NOMO-1 treated with dmso at 0.1 percent for 144 hours (cell line): ENCODE data around the gene CTH.
"Not testable (repeated sequence)": the region's sequence is repeated elsewhere in the genome, so short reads cannot be mapped to it uniquely, and the experiment has no call there.

Experiments used
- DNase-seq: peaks from one replicate; lab custom pipeline; 2025; ENCODE audit not compliant: unreplicated experiment; lab: John Stamatoyannopoulos, UW

CTH gene

DNA sequence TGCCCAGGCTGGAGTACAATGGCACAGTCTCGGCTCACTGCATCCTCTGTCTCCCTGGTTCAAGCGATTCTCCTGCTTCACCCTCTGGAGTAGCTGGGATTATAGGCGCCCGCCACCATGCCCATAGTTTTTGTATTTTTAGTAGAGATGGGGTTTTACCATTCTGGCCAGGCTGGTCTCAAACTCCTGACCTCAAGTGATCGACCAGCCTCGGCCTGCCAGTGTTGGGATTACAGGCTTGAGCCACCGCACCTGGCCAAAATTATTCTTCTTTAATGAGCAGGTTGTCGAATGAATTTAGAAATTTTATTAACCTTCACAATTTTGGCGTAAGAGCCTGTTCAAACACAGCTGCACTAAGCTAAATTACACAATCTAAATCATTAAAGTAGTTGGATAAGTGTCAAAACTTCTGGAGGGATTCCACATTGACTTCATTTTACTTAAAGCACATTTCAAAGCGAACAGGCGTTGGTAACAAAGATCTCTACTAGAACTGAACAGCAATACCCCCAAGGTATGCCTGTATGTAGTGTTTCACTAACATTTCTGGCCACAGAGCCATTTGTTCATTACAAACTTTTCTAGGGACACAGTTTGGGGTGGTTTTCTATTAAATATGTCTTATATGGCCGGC lies 5.2 kb upstream of the CTH start:
- DNase-seq = no peak

DNA sequence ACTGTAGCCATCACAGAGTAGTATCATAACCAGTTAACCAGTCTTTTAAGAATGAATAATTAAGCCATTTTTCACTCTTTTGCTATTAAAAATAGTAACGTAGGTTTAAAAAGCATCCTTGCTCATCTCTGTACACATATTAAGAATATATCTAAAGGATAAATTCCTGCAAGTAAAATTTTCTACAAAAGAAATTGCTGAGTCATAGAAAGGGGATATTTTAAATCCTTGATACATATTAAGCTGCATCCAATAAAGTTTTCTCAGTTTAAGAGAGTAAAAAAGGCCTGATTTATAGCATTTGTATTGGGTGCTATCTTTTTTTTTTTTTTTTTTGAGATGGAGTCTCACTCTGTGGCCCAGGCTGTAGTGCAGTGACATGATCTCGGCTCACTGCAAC lies 1.9 kb upstream of the CTH start:
- DNase-seq = no peak

DNA sequence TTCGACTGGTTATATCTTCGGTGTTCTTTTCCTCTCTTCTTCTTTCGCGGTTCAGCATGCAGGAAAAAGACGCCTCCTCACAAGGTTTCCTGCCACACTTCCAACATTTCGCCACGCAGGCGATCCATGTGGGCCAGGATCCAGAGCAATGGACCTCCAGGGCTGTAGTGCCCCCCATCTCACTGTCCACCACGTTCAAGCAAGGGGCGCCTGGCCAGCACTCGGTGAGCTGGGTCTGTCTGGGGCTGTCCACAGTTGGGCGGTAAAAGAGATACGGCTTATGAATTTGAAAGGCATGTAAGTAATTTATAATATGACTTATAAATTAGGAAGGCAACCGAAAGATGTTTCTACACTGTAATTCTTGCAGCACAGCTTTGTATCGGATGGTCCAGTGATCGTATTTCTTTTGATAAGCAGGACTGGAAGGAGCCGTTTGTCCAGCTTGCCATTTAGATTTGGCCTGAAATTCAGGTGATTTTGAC lies 334 bp downstream of the CTH start:
- peak; percentile 9 for DNase-seq

DNA sequence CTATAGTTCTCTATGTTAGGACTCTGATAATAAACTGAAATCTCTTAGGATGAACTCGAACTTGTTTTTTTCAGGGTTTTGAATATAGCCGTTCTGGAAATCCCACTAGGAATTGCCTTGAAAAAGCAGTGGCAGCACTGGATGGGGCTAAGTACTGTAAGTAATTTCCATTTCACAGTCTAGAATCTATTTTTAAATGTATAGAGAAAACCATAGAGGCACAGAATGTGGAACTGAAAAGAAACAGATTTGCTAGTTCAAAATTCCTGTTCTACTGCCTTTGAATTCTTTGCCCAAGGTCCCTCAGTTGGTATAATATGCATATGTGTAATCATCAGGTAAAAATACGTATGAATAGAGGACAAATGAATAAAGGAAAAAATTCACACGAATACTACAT lies 4.8 kb downstream of the CTH start:
- no peak for DNase-seq

DNA sequence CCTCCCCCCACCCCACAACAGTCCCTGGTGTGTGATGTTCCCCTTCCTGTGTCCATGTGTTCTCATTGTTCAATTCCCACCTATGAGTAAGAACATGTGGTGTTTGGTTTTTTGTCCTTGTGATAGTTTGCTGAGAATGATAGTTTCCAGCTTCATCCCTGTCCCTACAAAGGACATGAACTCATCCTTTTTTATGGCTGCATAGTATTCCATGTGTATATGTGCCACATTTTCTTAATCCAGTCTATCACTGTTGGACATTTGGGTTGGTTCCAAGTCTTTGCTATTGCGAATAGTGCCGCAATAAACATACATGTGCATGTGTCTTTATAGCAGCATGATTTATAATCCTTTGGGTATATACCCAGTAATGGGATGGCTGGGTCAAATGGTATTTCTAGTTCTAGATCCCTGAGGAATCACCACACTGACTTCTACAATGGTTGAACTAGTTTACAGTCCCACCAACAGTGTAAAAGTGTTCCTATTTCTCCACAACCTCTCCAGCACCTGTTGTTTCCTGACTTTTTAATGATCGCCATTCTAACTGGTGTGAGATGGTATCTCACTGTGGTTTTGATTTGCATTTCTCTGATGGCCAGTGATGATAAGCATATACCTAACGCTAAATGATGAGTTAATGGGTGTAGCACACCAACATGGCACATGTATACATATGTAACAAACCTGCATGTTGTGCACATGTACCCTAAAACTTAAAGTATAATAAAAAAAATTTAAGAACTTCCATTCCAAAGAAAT lies 8.1 kb downstream of the CTH start:
- not testable (repeated sequence) for DNase-seq

DNA sequence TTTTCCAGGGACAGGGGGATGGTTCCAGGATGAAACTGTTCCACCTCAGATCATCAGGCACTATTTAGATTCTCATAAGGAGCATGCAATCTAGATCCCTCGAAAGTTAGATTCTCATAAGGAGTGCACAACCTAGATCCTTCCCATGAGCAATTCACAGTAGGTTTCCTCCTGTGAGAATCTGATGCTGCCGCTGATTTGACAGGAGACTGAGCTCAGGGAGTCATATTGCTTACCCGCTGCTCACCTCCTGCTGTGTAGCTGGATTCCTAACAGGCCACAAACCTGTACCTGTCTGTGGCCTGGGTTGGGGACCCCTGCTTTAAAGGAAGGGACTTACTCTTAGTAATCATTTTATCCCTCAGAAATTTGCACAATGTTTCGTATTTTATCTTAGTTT lies 9.3 kb downstream of the CTH start:
- DNase-seq = no peak

DNA sequence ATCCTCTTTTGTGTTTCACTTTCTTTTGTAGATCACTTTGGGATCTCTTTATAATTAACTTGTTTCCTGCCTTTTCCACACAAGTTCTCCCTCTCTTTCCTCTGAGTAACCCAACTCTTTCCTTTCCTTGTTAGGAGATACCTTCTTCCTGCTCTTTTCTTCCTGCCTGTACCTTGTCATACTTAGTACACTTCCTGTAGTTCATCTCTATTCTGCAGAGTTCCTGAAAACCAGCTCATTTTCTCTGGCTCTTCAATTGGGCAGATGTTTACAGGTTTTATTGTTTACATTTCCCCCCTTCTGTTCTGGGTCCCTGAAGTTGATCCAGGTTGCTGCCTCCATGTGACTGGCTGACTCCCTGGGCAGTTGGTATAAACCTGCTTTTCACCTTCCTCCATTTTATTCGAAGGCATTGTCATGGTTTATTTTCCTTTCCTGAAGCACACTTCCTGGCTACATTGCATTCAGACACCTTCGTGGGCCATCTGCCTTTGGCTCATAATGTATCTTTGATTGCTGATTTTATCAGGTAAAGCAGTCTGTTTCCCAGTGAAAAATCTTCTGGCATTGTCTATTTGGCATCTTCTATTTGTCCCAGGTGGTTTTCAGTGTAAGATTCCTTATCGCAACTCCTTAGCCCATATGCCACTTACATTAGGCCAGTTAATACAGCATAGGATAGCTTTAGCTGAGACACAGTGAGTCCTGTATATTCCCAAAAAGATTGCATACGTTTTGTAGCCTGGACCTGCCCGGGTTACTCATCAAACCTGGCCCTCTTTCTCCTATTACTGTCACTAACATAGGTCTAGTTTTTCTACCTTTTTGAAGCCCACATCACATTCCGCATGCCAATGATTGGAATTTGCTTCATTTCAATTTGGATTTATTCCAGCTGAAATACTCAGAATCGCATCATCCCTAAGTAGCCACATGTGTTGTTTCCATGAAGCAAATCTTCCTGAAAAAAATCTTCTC lies 15.4 kb downstream of the CTH start:
- DNase-seq = no peak

DNA sequence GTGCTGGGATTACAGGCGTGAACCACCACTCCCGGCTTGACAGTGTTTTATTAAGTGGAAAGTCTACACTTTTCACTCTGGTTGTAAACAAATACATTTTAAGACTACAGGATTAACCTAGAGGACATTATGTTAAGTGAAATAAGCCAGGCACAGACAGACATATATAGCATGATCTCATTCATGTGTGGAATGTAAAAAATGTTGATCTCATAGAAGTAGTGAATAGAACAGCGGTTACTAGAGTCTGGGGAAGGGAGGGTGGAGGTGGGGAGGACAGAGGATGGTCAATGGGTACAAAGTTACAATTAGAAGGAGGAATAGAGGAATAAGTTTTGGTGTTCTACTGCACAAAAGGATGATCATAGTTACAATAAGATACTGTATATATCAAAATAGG lies 16.9 kb downstream of the CTH start:
- DNase-seq = no peak

DNA sequence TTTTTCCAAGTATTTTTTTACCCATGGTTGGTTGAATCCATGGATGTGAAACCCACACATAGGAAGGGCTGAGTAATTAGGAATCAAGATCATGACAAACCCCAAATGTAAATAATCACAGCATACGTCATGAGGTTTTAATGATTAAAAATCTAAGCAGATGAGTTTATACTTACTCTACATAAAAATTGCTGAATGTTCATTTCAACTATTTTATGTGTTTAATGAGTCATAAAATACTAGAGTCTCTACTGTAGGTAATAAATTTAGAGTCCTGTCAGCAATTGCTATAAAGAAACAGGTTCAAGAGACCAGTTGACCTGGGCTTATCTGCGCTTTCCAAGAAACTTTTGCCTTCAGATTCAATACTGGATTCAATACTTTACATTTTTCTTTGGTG lies 18.2 kb downstream of the CTH start:
- no peak for DNase-seq

DNA sequence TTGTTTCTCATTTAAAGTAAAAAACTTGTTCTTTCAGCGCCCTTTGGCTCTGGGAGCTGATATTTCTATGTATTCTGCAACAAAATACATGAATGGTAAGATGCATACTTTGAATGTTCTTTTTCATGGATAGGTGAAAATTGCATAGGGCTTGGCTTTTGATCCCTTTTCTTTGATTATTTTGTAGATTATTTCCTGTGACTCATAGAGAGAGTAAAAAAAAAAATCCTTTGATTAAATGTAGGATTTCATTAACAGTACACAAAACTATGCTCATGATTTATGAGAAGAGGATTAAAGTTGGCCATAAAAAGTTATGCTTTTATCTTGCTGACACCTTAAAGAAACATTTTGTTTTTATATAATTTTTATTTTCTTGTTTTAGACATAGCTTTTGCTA lies 18.7 kb downstream of the CTH start:
- DNase-seq = no peak

DNA sequence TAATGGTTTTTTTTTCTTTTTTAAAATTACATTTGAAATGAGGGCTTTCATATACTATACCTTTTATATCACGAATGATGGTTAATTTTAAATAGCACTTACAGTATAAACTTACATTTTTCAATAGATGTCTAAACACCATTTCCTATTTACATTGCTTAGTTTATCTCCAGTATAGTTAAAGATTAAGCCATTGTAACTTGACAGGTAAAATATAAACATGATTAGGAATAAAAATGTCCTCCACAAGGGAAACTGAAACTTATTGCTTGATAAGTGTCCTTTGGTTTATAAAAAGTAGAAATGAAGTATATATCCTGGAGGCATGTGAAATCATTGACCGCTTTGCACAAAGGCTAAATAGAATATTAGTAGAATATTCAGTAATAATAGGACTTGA lies 20.2 kb downstream of the CTH start:
- DNase-seq = no peak

DNA sequence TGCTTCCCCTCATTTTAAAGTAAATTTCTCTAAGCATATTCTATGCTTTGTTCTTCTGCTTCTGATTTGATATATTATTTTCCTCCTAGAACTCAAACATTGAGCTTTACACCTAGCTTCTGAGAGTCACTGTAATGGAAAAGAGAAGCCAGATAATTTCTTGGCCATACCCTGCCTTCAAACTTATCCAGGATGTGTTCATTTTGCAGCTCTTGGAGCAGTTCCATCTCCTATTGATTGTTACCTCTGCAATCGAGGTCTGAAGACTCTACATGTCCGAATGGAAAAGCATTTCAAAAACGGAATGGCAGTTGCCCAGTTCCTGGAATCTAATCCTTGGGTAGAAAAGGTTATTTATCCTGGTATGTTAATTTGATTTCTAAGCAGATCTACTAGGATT lies 20.8 kb downstream of the CTH start:
- no peak for DNase-seq

DNA sequence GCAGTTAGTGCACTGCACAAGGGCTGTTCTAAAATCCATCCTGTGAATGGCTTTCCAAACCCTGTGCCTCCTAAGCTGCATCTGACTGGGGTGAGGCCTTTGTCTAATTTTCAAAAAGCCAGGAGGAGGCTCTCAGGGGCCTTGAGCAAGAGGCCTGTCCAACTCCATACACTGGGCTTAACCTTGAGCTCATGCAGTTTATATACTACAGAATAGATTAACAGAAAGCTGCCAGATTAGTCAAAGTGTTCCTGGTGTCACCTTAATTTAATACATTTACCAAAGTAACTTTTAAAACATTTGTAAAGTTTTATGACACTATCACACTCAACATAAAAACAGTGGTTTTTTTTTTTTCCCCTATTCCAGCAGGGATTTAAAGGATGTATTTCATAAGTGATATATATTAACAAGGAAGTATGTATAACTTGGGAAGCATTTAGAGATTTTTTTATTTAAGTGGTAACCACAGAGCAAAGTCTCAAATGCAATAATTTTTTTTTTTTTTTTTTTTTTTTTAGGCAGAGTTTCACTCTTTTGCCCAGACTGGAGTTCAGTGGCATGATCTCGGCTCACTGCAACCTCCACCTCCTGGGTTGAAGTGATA lies 23.3 kb downstream of the CTH start:
- no peak for DNase-seq

DNA sequence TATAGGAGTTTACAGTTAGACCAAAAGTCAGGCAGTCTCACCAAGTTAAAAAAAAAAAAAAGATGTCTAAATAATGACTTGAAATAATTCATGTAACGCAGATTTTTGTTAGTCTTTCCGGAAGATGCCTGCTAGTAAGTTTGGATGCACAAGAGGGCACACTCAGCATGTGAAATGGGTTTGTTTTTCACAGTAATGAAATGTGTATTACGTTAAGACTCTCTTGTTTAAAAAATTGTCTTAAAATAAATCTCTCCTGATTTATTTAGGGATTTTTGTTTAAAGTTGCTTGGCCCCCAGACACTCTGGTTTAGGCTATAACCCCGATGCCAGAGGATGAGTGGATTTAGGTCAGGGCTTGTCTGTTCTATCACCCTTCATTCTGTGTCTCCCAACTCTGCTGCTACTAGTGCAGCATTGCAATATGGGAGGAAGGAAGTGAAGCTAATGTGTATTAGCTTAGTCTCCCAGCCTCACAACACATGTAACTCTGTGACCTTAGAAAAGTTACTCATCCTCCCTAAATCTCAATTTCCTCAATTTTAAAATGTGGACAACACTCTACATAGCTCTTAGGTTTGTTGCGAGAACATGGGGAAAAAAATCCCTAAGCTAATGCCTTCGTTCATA lies 25.7 kb downstream of the CTH start:
- no peak for DNase-seq

DNA sequence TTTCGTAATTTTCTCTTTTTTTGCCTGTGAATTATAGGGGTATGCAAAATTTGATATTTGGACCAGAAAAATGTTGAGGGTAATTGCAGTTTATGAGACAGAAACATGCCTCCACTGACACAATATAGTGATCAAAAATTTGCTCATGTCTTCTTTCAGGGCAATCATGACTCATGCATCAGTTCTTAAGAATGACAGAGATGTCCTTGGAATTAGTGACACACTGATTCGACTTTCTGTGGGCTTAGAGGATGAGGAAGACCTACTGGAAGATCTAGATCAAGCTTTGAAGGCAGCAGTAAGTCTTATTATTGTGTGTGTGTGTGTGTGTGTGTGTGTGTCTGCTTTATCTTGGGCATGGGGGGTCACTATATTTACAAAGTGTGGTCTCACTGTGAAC lies 27.5 kb downstream of the CTH start:
- DNase-seq = no peak

DNA sequence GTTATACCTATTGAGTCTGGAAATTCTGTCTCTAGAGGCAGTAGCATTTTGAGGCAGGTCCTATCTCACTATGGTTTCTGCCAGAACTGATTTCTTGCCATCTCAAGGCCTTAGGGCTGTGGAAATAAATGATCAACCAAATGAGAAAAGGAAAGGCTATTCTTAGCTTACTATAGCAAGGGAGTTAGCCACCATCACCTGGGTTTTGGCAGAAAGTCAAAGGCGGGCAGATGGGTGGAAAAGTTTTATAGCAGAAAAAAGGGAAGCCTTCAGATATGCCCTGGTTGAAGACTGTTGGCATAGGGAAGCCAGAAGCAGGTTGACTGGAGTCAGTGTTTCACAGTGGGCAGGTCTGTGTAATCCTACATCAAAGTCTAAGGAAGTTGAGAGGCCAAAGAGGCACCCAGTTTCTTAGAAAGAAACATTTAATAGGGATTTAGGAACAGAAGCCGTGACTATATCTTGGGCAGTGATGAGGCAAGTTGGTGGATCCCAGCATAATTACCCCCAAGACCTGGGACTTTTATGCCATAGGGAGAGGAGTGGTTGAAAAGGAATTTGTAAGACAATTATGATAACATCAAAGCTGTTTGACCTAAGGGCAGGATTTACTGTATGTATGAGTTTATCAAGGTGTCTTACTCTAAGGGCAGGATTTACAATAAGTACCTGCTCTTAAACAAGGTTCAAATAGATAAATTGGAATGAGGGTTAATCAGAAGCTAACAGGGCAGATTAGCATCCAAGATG lies 29.7 kb downstream of the CTH start:
- DNase-seq = no peak

DNA sequence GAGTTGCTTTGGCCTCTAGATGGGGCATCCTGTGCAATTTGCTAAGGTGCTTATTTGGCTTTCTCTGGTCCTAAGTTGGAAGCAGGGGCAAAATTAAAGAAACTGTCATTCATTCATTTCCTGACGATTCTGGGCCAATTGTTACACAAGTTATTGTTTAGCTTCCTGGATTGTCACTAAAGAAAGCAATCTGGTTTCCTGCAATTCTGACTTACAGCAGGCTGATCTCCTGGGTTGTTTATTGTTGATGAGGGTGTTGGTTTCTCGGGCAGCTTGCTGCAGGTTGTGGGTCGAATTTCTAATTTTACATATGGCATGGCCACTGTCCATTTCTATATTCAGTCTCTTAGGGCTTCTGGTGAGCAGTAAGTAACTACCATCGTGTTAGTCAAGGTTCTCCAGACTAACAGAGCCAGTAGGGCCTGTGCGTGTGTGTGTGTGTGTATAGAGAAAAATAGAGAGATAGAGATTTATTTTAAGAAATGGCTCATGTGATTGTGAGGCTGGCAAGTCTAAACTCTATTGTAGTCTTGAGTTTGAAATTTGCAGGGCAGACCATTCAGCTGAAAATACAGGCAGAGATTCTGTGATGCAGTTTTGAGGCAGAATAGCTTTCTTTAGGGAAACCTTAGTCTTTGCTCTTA lies 30.4 kb downstream of the CTH start:
- no peak for DNase-seq

DNA sequence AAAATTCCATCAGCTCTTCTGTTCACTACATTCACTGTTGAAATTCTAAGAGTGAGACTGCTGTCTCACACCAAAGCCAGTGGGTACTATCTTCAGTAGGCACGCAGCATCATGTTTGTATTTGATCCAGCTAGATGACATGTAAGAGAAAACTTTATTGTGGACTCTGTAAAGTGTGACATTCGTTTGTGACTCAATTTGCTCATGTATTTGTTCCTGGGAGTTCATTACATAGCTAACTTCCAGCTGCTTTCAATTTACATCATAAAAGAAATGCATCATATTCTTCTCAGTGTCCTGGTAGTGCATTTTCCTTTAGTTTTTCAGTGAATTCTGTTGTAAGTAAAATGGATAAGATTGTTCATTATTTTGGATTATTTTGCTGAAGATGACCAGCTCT lies 31.4 kb downstream of the CTH start:
- no peak for DNase-seq

DNA sequence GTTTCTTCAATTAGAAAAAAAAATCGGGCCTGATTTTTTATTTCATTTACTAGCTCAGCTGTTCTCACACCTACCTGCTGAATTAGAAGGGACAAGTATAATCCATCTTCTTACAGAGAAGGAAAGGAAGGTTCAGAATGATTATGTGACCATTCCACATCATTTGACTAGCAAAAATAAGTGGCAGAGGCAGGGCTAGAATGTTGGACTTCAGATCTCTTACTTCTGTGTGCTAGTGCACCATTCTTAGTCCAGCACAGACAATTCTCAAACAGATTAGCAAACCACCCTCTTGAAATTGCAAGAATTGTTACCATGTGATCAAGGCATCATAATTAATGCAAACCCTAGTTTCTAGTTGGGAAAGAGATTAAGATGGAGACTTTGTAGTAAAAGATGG lies 32.7 kb downstream of the CTH start:
- no peak for DNase-seq

DNA sequence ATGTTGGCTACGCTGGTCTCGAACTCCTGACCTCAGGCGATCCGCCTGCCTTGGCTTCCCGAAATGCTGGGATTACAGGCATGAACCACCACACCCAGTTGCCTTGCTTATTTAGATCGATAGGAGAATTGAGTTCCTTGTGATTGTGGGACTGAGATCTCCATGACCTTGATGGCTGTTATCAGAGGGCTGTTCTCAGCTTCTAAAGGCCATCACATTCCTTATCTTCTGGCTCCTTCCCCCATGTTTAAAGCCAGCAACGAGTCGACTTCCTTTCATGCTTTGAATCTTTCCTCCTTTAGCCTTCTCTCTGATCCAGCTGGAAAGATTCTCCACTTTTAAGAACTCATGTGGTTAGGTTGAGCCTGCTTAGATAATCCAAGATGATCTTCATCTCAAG lies 38.0 kb downstream of the CTH start:
- no peak for DNase-seq
